Sigmoid colon (tissue), 7 donors: ENCODE measurements around the gene LUC7L2. TPM values are rescaled to one million over a fixed set of nuclear protein-coding genes. Genes with fewer than 3 reads are reported as not detected.
"Not testable (repeated sequence)": the region's sequence is repeated elsewhere in the genome, so short reads cannot be mapped to it uniquely, and the experiment has no call there.

Experiments
- DNase-seq: peaks from one replicate; pipeline ENCODE4 v3.0.0-alpha.2; 2019
- H3K27ac ChIP-seq, 4 donors: fragments of 200-600 bp; sonication (generic); one replicate each; pipeline ENCODE4 v1.5.1; 2016 to 2019; ENCODE audit warnings: mild to moderate bottlenecking in 1 of 4
- H3K27me3 ChIP-seq, 3 donors: fragments of 200-600 bp; sonication (generic); one replicate each; pipeline ENCODE4 v1.5.1; 2019; ENCODE audit warnings: mild to moderate bottlenecking in 1 of 3
- H3K36me3 ChIP-seq, 4 donors: fragments of 200-600 bp; sonication (generic); one replicate each; pipeline ENCODE4 v1.5.1; 2016 to 2019
- H3K4me1 ChIP-seq, 4 donors: fragments of 200-600 bp; sonication (generic); one replicate each; pipeline ENCODE4 v1.5.1; 2017 to 2019
- H3K4me3 ChIP-seq, 4 donors: fragments of 200-600 bp; sonication (generic); one replicate each; pipeline ENCODE4 v1.5.1; 2017 to 2019; ENCODE audit warnings: mild to moderate bottlenecking in 2 of 4, moderate library complexity in 1 of 4
- H3K9me3 ChIP-seq, 4 donors: fragments of 200-600 bp in 3 of 4; sonication (generic) in 3 of 4; one replicate each; pipeline versions ENCODE4 v1.5.1 to v1.6.1; 2013 to 2019
- POLR2A ChIP-seq, 2 donors: fragments of 450-650 bp; IDR thresholded peaks; one replicate each; pipeline ENCODE4 v1.6.1; 2016; ENCODE audit warnings: antibody characterized with exemption in 2 of 2, mild to moderate bottlenecking in 2 of 2, moderate library complexity in 2 of 2
- POLR2AphosphoS5 ChIP-seq, 4 donors: sonication (generic); formaldehyde crosslinking; IDR thresholded peaks; one replicate each; pipeline ENCODE4 v1.6.1; 2017; ENCODE audit warnings: antibody characterized with exemption in 4 of 4
- WGBS, 2 donors: extraction: QIAGEN DNeasy Blood & Tissue Kit; methylation state at CpG; one replicate each; pipeline ENCODE4 v1.1.7; 2013; 5-methylcytosine and 5-hydroxymethylcytosine counted together
- intact Hi-C: fragments of 100-400 bp; cut with DNase I; formaldehyde crosslinking; loops from one replicate; pipeline ENCODE4 v1.15.1; 2023
- polyA plus RNA-seq, 3 donors: library from polyadenylated mRNA; stranded (reverse); fragments of 200-250 nt; gene quantifications; one replicate each; pipeline ENCODE4 v1.2.3, GENCODE V29; 2013
- small RNA-seq, 3 donors: library from RNA; depleted of rRNA; stranded (forward); fragments of <200 nt; gene quantifications; one replicate each; pipeline ENCODE3, GENCODE V24; 2016
- total RNA-seq, 4 donors: library from RNA; depleted of rRNA; stranded (reverse); fragments of >200 nt; gene quantifications; one replicate each; pipeline ENCODE4 v1.1.0, GENCODE V29; 2016
- donor health status: healthy with polysubstance abuse.
- donor health status: Bipolar disorder and iron deficiency.
- donor health status: healthy.

Gene LUC7L2
- total and polyA plus RNA-seq, 7 donors = 23.8 to 79.1 (median 67.1) TPM

DNA sequence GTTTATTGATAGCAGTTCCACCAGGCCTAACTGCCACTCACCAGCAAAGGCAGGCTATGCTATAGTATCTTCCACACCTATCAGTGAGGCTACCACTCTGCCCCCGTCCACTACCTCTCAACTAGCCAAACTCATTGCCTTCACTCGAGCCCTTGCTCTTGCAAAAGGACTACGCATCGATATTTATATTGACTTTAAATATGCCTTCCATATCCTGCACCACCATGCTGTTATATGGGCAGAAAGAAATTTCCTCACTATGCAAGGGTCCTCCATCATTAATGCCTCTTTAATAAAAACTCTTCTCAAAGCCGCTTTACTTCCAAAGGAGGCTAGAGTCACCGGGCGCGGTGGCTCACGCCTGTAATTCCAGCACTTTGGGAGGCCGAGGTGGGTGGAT lies 105.4 kb downstream of the LUC7L2 start:
- H3K27me3 ChIP-seq, H3K27ac ChIP-seq, H3K9me3 ChIP-seq, H3K36me3 ChIP-seq, DNase-seq, H3K4me1 ChIP-seq, intact Hi-C loops, H3K4me3 ChIP-seq: not testable (repeated sequence)
- 96 to 97% methylated on average over 10 of the region's 10 CpGs for WGBS, 2 donors

DNA sequence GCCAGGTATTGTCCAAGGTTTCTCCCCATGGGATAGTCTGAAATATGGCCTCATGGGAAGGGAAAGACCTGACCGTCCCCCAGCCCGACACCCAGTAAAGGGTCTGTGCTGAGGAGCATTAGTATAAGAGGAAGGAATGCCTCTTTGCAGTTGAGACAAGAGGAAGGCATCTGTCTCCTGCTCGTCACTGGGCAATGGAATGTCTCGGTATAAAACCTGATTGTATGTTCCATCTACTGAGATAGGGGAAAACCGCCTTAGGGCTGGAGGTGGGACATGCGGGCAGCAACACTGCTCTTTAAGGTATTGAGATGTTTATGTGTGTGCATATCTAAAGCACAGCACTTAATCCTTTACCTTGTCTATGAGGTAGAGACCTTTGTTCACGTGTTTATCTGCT lies 108.0 kb downstream of the LUC7L2 start:
- H3K27ac ChIP-seq, H3K4me1 ChIP-seq, DNase-seq, intact Hi-C loops, H3K9me3 ChIP-seq, H3K27me3 ChIP-seq, H3K4me3 ChIP-seq, H3K36me3 ChIP-seq: not testable (repeated sequence)
- WGBS, 2 donors = 87 to 88% methylated on average over 7 of the region's 7 CpGs

DNA sequence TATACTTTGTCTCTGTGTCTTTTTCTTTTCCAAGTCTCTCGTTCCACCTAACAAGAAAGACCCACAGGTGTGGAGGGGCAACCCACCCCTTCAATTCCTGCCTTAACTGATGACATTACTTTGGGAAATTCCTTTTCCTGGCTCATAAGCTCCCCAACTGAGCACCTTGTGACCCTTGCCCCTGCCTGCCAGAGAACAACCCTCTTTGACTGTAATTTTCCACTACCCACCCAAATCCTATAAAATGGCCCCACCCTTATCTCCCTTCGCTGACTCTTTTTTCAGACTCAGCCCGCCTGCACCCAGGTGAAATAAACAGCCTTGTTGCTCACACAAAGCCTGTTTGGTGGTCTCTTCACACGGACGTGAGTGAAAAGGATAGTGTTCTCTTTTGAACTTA lies 108.6 kb downstream of the LUC7L2 start:
- intact Hi-C loops, H3K36me3 ChIP-seq, H3K9me3 ChIP-seq, H3K27me3 ChIP-seq, DNase-seq, H3K4me1 ChIP-seq, H3K4me3 ChIP-seq, H3K27ac ChIP-seq: not testable (repeated sequence)
- 28 to 60% methylated on average over 5 of the region's 5 CpGs for whole genome bisulfite sequencing, 2 donors

- DNase-seq = no peak
- H3K9me3 ChIP-seq = peaks cover 0 to 5% (median 1%) of the 10 kb centered on the region in 4 donors
- intact Hi-C loops = no loop called here
- H3K27me3 ChIP-seq = no peaks in the 10 kb centered on the region
- TF ChIP-seq POLR2AphosphoS5 (IDR thresholded peaks at IDR 0.05) (no peak), POLR2A (IDR thresholded peaks at IDR 0.05) (no peak)
- H3K4me1 ChIP-seq = no peaks in the 10 kb centered on the region
- 75 to 82% methylated on average over 7 of the region's 7 CpGs for WGBS, 2 donors
- H3K27ac ChIP-seq = no peak overlapping the region
- H3K36me3 ChIP-seq = no peaks in the 10 kb centered on the region
- no peak overlapping the region for H3K4me3 ChIP-seq
Observed at GRCh38 chr7:139471740-139472353, 112.2 kb downstream of the LUC7L2 start.

Small RNA genes lying within 50 kb of the gene (small RNA-seq; reads per million reads assigned to genes)
- gene RNU6-206P = 0 reads per million in 3 donors
- gene RNU6-911P = 0 reads per million in 3 donors

Other genes with a start within 250 kb of the LUC7L2 start
- 10 to 100 TPM; 13.2 to 22.7 (median 14.2) TPM for gene UBN2, start 128.7 kb upstream of the LUC7L2 start, total RNA-seq
- gene UBN2, start 128.7 kb upstream of the LUC7L2 start, polyA plus RNA-seq = 1 to 10 TPM in 2 of 3 donors, under 1 TPM in 1; 0.92 to 3.2 (median 1.2) TPM
- 10 to 100 TPM; 16.6 to 28.3 (median 23.4) TPM for gene FMC1, start 18.6 kb upstream of the LUC7L2 start, total RNA-seq
- 10 to 100 TPM; 20.6 to 43.5 (median 31.2) TPM for gene FMC1, start 18.6 kb upstream of the LUC7L2 start, polyA plus RNA-seq
- under 1 TPM in 1 of 4 donors, not detected in 3; 0.28 TPM for gene KLRG2, start 123.8 kb downstream of the LUC7L2 start, total RNA-seq
- under 1 TPM in 1 of 3 donors, not detected in 2; 0.04 TPM for gene KLRG2, start 123.8 kb downstream of the LUC7L2 start, polyA plus RNA-seq
- 1 to 10 TPM in 1 of 4 donors, not detected in 3; 10.0 TPM for gene CLEC2L, start 163.8 kb downstream of the LUC7L2 start, total RNA-seq
- under 1 TPM in 1 of 3 donors, not detected in 2; 0.38 TPM for gene CLEC2L, start 163.8 kb downstream of the LUC7L2 start, polyA plus RNA-seq